Neural cell (in vitro differentiated cells): Measurements from ENCODE around the gene ENG. TPM values are rescaled to one million over a fixed set of nuclear protein-coding genes. Genes with fewer than 3 reads are reported as not detected.

Experiments
- H2AFZ ChIP-seq: fragments of 200-600, 300-800 bp; sonication (generic), shearing (Covaris generic); 2 replicates; pipeline ENCODE4 v1.6.0; 2014; ENCODE audit warnings: low read depth, mild to moderate bottlenecking, antibody characterized with exemption, low read length, moderate library complexity
- H3F3A ChIP-seq: fragments of 200-600 bp; shearing (Covaris generic); 2 replicates; pipeline ENCODE4 v1.6.1; 2016; ENCODE audit warnings: mild to moderate bottlenecking, moderate library complexity, mixed read lengths, antibody characterized with exemption, low read length; ENCODE audit not compliant: insufficient read depth, poor library complexity, severe bottlenecking
- H3K27ac ChIP-seq: fragments of 200-600, 300-800 bp; sonication (generic), shearing (Covaris generic); 2 replicates; pipeline ENCODE4 v1.5.1; 2014; ENCODE audit warnings: mild to moderate bottlenecking, low read length, moderate library complexity
- H3K27me3 ChIP-seq: fragments of 300-800, 200-600 bp; sonication (generic), shearing (Covaris generic); 2 replicates; pipeline ENCODE4 v1.6.0; 2014; ENCODE audit warnings: mild to moderate bottlenecking, low read depth, low read length, moderate library complexity; ENCODE audit not compliant: insufficient read depth
- H3K36me3 ChIP-seq: fragments of 300-800, 200-600 bp; sonication (generic), shearing (Covaris generic); 2 replicates; pipeline ENCODE4 v1.5.1; 2014; ENCODE audit warnings: mild to moderate bottlenecking, antibody characterized with exemption, low read length, moderate library complexity; ENCODE audit not compliant: insufficient read depth
- H3K4me2 ChIP-seq: fragments of 300-800, 200-600 bp; sonication (generic), shearing (Covaris generic); 2 replicates; pipeline ENCODE4 v1.6.0; 2014; ENCODE audit warnings: mild to moderate bottlenecking, low read length
- H3K4me3 ChIP-seq: fragments of 300-800, 200-600 bp; sonication (generic), shearing (Covaris generic); 2 replicates; pipeline ENCODE4 v1.5.1; 2014; ENCODE audit warnings: mild to moderate bottlenecking, low read length, moderate library complexity
- H3K79me2 ChIP-seq: fragments of 200-600 bp; shearing (Covaris generic); replicated peaks from 2 replicates; pipeline ENCODE4 v1.6.0; 2014; ENCODE audit warnings: mild to moderate bottlenecking, low read length, moderate library complexity; ENCODE audit not compliant: insufficient read depth
- H3K9ac ChIP-seq: fragments of 300-800, 200-600 bp; sonication (generic), shearing (Covaris generic); 2 replicates; pipeline ENCODE4 v1.6.1; 2016; ENCODE audit warnings: mild to moderate bottlenecking, low read length, mixed read lengths
- H3K9me2 ChIP-seq: fragments of 200-600 bp; shearing (Covaris generic); 2 replicates; pipeline ENCODE4 v1.6.1; 2016; ENCODE audit warnings: mild to moderate bottlenecking, low read length, mixed read lengths; ENCODE audit not compliant: insufficient read depth
- H3K9me3 ChIP-seq: fragments of 200-600, 300-800 bp; sonication (generic), shearing (Covaris generic); 2 replicates; pipeline ENCODE4 v1.6.1; 2016; ENCODE audit warnings: mild to moderate bottlenecking, mixed run types, low read length, moderate library complexity, mixed read lengths
- H4K20me1 ChIP-seq: fragments of 200-600 bp; shearing (Covaris generic); 2 replicates; pipeline ENCODE4 v1.6.1; 2016; ENCODE audit warnings: mild to moderate bottlenecking, mixed run types; ENCODE audit not compliant: insufficient read depth
- EP300 ChIP-seq: fragments of 450-650 bp; conservative IDR thresholded peaks from 2 replicates; pipeline ENCODE4 v1.6.1; 2014; ENCODE audit warnings: antibody characterized with exemption, mild to moderate bottlenecking, moderate library complexity; ENCODE audit not compliant: poor library complexity, severe bottlenecking
- EZH2 ChIP-seq: fragments of 200-600, 300-800 bp; shearing (Covaris generic), sonication (generic); IDR thresholded peaks from 2 replicates; pipeline ENCODE4 v1.6.1; 2014; ENCODE audit warnings: antibody characterized with exemption, low read length, borderline replicate concordance, mild to moderate bottlenecking; ENCODE audit not compliant: insufficient read depth, poor library complexity, severe bottlenecking
- MXI1 ChIP-seq: fragments of 450-650 bp; conservative IDR thresholded peaks from 2 replicates; pipeline ENCODE4 v1.6.1; 2014; ENCODE audit warnings: antibody characterized with exemption, mild to moderate bottlenecking; ENCODE audit not compliant: poor library complexity, severe bottlenecking
- POLR2AphosphoS5 ChIP-seq: IDR thresholded peaks from 2 replicates; pipeline ENCODE4 v1.6.1; 2012
- RAD21 ChIP-seq: fragments of 450-650 bp; conservative IDR thresholded peaks from 2 replicates; pipeline ENCODE4 v1.6.1; 2014; ENCODE audit warnings: antibody characterized with exemption, mild to moderate bottlenecking, moderate library complexity
- REST ChIP-seq: IDR thresholded peaks from 2 replicates; pipeline ENCODE4 v1.6.1; 2012; ENCODE audit warnings: borderline replicate concordance
- SMC3 ChIP-seq: fragments of 450-650 bp; conservative IDR thresholded peaks from 2 replicates; pipeline ENCODE4 v1.6.1; 2014; ENCODE audit warnings: antibody characterized with exemption, mild to moderate bottlenecking, moderate library complexity; ENCODE audit not compliant: poor library complexity
- TAF1 ChIP-seq: IDR thresholded peaks from 2 replicates; pipeline ENCODE4 v1.6.1; 2012; ENCODE audit warnings: low read depth
- polyA plus RNA-seq: library from polyadenylated mRNA; depleted of rRNA; stranded (reverse); fragments of >200 nt; gene quantifications from 2 replicates; pipeline ENCODE4 v1.2.3, GENCODE V29; 2014
- TF ChIP-seq, protein P1 (sequence below): fragments of 450-650 bp; IDR thresholded peaks from 2 replicates; pipeline ENCODE4 v1.5.1; 2014; ENCODE audit warnings: antibody characterized with exemption, mild to moderate bottlenecking, moderate library complexity; ENCODE audit not compliant: poor library complexity, severe bottlenecking

The ENG gene
- polyA plus RNA-seq, 1 donor from 2014 or later = not detected

DNA sequence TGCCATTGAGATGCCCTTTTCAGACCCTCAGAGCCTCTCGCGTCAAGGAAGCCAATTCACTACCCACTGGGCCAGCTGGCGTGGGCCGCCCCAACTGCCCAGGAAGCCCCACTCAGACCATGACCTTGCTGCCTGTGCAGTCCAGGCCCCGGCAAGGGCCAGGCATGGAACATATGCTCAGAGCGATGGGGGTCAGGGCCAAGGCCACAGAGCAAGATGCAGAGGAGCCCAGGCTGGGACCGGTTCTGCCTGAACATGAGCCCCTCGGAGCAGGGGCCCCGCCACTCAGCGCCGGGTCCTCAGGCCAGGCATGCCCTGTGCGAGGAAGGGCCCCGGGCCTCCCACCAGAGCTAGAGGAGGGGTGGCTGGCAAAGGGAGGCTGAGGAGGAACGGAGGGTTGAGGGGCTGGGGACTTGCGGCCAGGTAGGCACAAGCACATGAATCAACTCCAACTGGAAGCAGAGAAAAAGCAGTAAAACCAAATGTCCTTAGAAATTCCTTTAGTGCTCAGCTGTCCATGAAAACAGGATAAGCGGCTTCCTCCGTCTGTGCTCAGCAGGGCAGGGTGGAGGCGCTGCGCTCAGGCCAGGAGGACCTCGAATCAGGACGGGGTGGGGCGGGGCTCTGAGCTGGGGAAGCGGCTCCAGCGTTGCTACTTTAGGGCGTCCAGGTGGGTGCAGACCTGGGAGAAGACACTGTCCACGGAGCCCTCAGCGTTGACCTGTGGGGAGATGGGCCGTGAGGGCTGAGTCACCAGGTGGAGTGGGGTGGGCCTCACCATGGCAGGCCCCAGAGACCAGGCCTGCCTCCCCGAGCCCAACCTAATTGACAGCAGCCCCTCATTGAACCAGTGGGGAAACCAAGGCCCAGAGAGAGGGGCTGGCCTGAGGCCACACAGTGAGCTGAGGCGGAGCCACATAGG lies 13.2 kb upstream of the ENG start:
- no peak overlapping the region for H2AFZ ChIP-seq
- no peaks in the 10 kb centered on the region for H3K79me2 ChIP-seq
- H3K4me3 ChIP-seq = no peak overlapping the region
- H3K27me3 ChIP-seq = no peaks in the 10 kb centered on the region
- H3K27ac ChIP-seq = no peak overlapping the region
- TF ChIP-seq EZH2 = no peak
- no peak for TF ChIP-seq POLR2AphosphoS5
- no peak for TF ChIP-seq RAD21
- no peak for TF ChIP-seq EP300
- TF ChIP-seq, protein P1, sequence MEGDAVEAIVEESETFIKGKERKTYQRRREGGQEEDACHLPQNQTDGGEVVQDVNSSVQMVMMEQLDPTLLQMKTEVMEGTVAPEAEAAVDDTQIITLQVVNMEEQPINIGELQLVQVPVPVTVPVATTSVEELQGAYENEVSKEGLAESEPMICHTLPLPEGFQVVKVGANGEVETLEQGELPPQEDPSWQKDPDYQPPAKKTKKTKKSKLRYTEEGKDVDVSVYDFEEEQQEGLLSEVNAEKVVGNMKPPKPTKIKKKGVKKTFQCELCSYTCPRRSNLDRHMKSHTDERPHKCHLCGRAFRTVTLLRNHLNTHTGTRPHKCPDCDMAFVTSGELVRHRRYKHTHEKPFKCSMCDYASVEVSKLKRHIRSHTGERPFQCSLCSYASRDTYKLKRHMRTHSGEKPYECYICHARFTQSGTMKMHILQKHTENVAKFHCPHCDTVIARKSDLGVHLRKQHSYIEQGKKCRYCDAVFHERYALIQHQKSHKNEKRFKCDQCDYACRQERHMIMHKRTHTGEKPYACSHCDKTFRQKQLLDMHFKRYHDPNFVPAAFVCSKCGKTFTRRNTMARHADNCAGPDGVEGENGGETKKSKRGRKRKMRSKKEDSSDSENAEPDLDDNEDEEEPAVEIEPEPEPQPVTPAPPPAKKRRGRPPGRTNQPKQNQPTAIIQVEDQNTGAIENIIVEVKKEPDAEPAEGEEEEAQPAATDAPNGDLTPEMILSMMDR = no peak
- TF ChIP-seq SMC3 = no peak
- TF ChIP-seq REST = no peak
- TF ChIP-seq MXI1 = no peak
- TF ChIP-seq TAF1 = no peak
- no peaks in the 10 kb centered on the region for H3F3A ChIP-seq
- no peaks in the 10 kb centered on the region for H3K36me3 ChIP-seq
- no peaks in the 10 kb centered on the region for H4K20me1 ChIP-seq
- H3K9ac ChIP-seq = no peak overlapping the region
- no peaks in the 10 kb centered on the region for H3K9me2 ChIP-seq
- no peaks in the 10 kb centered on the region for H3K9me3 ChIP-seq
- no peak overlapping the region for H3K4me2 ChIP-seq

DNA sequence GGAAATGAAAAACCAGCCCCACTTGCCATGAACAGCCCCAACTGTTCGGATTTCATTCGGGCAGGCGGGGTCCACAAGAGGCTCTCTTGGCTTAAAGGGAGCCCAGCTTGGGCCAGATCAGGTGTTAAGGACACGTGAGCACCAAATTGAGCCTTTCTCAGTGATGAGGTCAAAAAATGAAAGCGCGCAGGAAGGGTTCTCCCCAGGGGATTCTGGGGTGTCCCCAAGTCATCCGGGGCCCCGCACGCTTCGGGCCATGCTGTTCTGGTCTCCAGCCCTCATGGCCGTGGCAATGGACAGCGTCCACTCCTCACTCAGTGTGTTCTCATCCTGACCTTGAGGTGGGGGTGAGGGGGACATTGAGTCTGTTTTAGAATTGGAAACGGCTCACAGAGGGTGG lies 12.1 kb upstream of the ENG start:
- Histone ChIP-seq H3K4me2 (no peak overlapping the region), H3K9ac (no peak overlapping the region), H3K9me3 (no peaks in the 10 kb centered on the region), H3K36me3 (no peaks in the 10 kb centered on the region), H4K20me1 (no peaks in the 10 kb centered on the region), H3K79me2 (no peaks in the 10 kb centered on the region), H2AFZ (no peak overlapping the region), H3K27me3 (no peaks in the 10 kb centered on the region), H3K9me2 (no peaks in the 10 kb centered on the region), H3F3A (no peaks in the 10 kb centered on the region), H3K27ac (no peak overlapping the region), H3K4me3 (no peak overlapping the region)
- TF ChIP-seq MXI1 (no peak), SMC3 (no peak), TAF1 (no peak), EZH2 (no peak), EP300 (no peak), POLR2AphosphoS5 (no peak), REST (no peak), RAD21 (no peak)
- TF ChIP-seq, protein P1 = no peak
